ENCODE results near the gene RPL38. TPM values are rescaled to one million over a fixed set of nuclear protein-coding genes. Genes with fewer than 3 reads are reported as not detected.

The RPL38 gene
- total RNA-seq, 4 donors from 2014 or later, result 224 to 564 (median 403) TPM

DNA sequence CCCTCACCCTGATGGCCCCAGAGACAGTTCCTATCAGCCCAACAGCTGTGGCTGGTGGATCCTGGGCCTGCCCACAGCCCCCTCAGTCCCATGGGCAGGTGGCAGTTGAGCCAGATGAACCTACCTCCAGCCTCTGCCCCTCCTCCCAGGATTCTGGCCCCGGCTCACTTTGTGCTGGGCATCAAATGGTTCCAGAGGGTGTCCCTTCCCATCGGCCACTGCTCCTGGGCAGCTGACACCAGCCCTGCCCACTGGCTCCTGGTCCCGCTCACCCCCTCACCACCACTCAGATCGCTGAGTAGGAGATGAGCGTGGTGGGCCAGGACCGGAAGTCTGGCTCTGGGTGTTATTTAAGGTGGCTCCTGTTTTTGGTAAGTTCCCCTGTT, 11.9 kb downstream of the RPL38 start:
- WGBS, 2 donors, result 67 to 89% methylated on average over 5 to 6 of the region's 6 CpGs
- Histone ChIP-seq H3K9me3 (no peaks in the 10 kb centered on the region), H3K4me1 (peaks cover 33 to 65% (median 33%) of the 10 kb centered on the region in 3 donors), H3K27me3 (peaks cover 0 to 14% (median 0%) of the 10 kb centered on the region in 4 donors), H3K36me3 (peaks cover 0 to under 1% (median 0%) of the 10 kb centered on the region in 3 donors), H3K27ac (no peak overlapping the region), H3K4me3 (no peak overlapping the region)
- intact Hi-C loops (cut with DNase I), result loop anchor here (10.0 kb wide), 1 partner anchor 79 kb away; no protein-coding TSS in a partner anchor
- TF ChIP-seq, protein P1, sequence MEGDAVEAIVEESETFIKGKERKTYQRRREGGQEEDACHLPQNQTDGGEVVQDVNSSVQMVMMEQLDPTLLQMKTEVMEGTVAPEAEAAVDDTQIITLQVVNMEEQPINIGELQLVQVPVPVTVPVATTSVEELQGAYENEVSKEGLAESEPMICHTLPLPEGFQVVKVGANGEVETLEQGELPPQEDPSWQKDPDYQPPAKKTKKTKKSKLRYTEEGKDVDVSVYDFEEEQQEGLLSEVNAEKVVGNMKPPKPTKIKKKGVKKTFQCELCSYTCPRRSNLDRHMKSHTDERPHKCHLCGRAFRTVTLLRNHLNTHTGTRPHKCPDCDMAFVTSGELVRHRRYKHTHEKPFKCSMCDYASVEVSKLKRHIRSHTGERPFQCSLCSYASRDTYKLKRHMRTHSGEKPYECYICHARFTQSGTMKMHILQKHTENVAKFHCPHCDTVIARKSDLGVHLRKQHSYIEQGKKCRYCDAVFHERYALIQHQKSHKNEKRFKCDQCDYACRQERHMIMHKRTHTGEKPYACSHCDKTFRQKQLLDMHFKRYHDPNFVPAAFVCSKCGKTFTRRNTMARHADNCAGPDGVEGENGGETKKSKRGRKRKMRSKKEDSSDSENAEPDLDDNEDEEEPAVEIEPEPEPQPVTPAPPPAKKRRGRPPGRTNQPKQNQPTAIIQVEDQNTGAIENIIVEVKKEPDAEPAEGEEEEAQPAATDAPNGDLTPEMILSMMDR (IDR thresholded peaks at IDR 0.05), result no peak
- TF ChIP-seq POLR2A (IDR thresholded peaks at IDR 0.05), result no peak
- no peak for DNase-seq

- intact Hi-C loops (cut with DNase I), result loop anchor here (10.0 kb wide), 1 partner anchor 78 kb away; no protein-coding TSS in a partner anchor
- TF ChIP-seq, protein P1 (IDR thresholded peaks at IDR 0.05), result no peak
- no peak for TF ChIP-seq POLR2A (IDR thresholded peaks at IDR 0.05)
Measured at GRCh38 chr17:74216505-74216904, 13.0 kb downstream of the RPL38 start.

DNA sequence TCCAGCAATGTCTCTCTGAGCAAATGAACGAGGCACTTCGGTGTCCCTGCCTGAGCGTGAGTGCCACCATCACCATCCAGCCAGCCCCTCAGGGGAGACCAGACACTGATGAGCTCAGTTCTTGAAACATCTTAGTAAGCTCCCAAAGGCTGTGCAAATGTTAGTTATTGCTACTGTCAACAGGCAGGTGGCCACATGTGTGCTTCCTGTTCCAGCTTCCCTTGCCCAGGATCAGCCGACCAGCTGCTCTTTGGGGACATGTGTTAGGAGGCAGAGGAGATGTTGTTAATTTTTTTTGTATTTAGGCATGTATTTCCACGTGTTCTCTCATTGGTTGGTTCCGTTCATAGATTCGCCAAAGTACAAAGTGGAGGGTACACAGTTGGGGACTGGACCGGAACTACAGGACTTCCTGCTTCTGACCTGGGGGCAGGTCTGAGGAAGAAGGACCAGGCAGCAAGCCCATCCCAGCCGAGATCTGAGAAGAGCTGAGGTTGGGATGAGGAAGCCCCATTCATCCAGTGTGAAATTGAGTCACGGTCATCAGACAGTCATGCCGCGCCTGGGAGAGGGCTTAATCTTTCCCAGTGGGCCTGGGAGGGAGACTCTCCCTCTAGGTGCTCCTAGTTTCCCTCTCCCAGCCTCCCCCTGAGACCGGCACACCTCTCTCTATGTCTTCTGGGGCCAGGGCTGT, 13.7 kb downstream of the RPL38 start:
- peaks cover 0 to 14% (median 0%) of the 10 kb centered on the region in 4 donors for H3K27me3 ChIP-seq
- WGBS, 2 donors, result 72 to 89% methylated on average over 3 to 9 of the region's 13 CpGs
- peaks cover 16 to 46% (median 17%) of the 10 kb centered on the region in 3 donors for H3K4me1 ChIP-seq
- DNase-seq, result no peak
- TF ChIP-seq, protein P1 (IDR thresholded peaks at IDR 0.05), result no peak
- no peak for TF ChIP-seq POLR2A (IDR thresholded peaks at IDR 0.05)
- no peak overlapping the region for H3K27ac ChIP-seq
- intact Hi-C loops (cut with DNase I), result loop anchor here (10.0 kb wide), 1 partner anchor 78 kb away; no protein-coding TSS in a partner anchor
- no peaks in the 10 kb centered on the region for H3K36me3 ChIP-seq
- no peak overlapping the region for H3K4me3 ChIP-seq
- H3K9me3 ChIP-seq, result no peaks in the 10 kb centered on the region

More at GRCh38 chr17:74216505-74216904, 13.0 kb downstream of the RPL38 start:
- 61% methylated on average over 5 of the region's 5 CpGs; no CpG with 5 or more reads in 1 of the 2 donors for WGBS, 2 donors
- no peaks in the 10 kb centered on the region for H3K36me3 ChIP-seq
- no peak for DNase-seq
- no peak overlapping the region for H3K27ac ChIP-seq
- no peak overlapping the region for H3K4me3 ChIP-seq
- peaks cover 23 to 53% (median 24%) of the 10 kb centered on the region in 3 donors for H3K4me1 ChIP-seq
- peaks cover 0 to 14% (median 0%) of the 10 kb centered on the region in 4 donors for H3K27me3 ChIP-seq
- H3K9me3 ChIP-seq, result no peaks in the 10 kb centered on the region

DNA sequence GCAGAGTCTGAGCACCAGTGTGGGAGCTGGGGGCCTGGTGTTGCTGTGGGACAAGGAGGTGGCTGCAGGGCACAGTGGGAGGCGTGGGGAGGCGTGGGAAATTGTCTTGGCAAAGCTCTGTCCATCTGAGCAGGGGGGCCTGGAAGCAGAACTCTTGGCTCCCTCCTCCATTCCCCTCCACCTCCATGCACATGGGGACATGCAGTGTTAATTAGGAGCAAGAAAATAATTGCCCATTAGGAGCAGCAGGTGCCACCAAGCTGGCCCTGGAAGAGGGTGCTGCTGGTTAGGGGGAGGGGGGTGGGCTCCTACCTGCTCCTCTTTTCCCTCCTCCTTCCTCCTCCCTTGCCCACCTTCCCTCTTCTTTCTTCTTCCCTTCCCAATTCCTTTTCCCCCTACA, 14.4 kb downstream of the RPL38 start:
- peaks cover 0 to 14% (median 0%) of the 10 kb centered on the region in 4 donors for H3K27me3 ChIP-seq
- no peak overlapping the region for H3K27ac ChIP-seq
- intact Hi-C loops (cut with DNase I), result loop anchor here (10.0 kb wide), 1 partner anchor 77 kb away; no protein-coding TSS in a partner anchor
- TF ChIP-seq, protein P1 (IDR thresholded peaks at IDR 0.05), result no peak
- TF ChIP-seq POLR2A (IDR thresholded peaks at IDR 0.05), result no peak
- peaks cover 9 to 39% (median 10%) of the 10 kb centered on the region in 3 donors for H3K4me1 ChIP-seq
- no peaks in the 10 kb centered on the region for H3K9me3 ChIP-seq
- no CpG with 5 or more reads among the region's 2 CpGs for WGBS, 2 donors
- no peak overlapping the region for H3K4me3 ChIP-seq
- H3K36me3 ChIP-seq, result no peaks in the 10 kb centered on the region
- no peak for DNase-seq

- Histone ChIP-seq H3K36me3 (no peaks in the 10 kb centered on the region), H3K9me3 (no peaks in the 10 kb centered on the region), H3K27ac (no peak overlapping the region), H3K4me1 (peaks cover 9 to 34% (median 9%) of the 10 kb centered on the region in 3 donors), H3K27me3 (peaks cover 0 to 14% (median 0%) of the 10 kb centered on the region in 4 donors), H3K4me3 (no peak overlapping the region)
- no peak for DNase-seq
- TF ChIP-seq, protein P1 (IDR thresholded peaks at IDR 0.05), result no peak
- no peak for TF ChIP-seq POLR2A (IDR thresholded peaks at IDR 0.05)
- intact Hi-C loops (cut with DNase I), result loop anchor here (10.0 kb wide), 1 partner anchor 76 kb away; no protein-coding TSS in a partner anchor
- 70 to 78% methylated on average over 8 of the region's 8 CpGs for WGBS, 2 donors
Measured at GRCh38 chr17:74218436-74218835, 15.0 kb downstream of the RPL38 start.

Data from esophagus squamous epithelium (tissue), 5 donors.